Measurements from ENCODE around the gene CDKN1B.

CDKN1B gene

DNA sequence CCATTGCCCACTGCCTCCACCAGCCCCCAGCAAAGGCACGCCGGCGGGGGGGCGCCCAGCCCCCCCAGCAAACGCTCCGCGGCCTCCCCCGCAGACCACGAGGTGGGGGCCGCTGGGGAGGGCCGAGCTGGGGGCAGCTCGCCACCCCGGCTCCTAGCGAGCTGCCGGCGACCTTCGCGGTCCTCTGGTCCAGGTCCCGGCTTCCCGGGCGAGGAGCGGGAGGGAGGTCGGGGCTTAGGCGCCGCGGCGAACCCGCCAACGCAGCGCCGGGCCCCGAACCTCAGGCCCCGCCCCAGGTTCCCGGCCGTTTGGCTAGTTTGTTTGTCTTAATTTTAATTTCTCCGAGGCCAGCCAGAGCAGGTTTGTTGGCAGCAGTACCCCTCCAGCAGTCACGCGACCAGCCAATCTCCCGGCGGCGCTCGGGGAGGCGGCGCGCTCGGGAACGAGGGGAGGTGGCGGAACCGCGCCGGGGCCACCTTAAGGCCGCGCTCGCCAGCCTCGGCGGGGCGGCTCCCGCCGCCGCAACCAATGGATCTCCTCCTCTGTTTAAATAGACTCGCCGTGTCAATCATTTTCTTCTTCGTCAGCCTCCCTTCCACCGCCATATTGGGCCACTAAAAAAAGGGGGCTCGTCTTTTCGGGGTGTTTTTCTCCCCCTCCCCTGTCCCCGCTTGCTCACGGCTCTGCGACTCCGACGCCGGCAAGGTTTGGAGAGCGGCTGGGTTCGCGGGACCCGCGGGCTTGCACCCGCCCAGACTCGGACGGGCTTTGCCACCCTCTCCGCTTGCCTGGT is at the start of gene CDKN1B:
TSS of gene CDKN1B (plus strand) at position 576 of the 793 bp plus-strand sequence. CDS start 472 bp downstream, outside the sequence.
- H3K27ac Mint-ChIP-seq, result peak within 1 kb of the TSS; percentile 96
- DNase-seq (peak; percentile 85), ATAC-seq (peak; percentile 75)
- no peaks in the 10 kb centered on the region for H3K9me3 Mint-ChIP-seq
- peaks cover 70% of the 10 kb centered on the region for H3K4me1 Mint-ChIP-seq
- H3K27me3 Mint-ChIP-seq, result no peaks in the 10 kb centered on the region
- H3K36me3 Mint-ChIP-seq (ENCODE audit: low read depth), result peaks cover 33% of the 10 kb centered on the region
- peak within 1 kb of the TSS; percentile 98 for H3K4me3 Mint-ChIP-seq

DNA sequence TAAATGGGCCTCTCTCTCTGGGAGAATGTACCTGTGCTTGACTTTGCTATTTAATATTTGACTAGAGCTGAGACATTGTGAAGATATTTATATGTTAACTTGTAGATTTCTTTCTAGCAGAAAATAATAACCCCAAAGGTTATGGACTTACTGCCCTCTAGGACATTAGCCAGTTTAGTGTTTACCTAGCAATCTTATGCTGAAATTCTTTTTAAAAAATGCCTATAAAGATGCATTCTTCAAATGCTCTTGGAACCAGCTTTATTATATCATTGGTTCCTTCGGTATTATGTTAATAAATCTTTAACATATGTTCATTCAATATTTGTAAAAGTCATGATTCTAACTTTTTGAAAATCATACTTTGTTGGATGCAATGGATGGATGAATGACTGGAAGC is 49.2 kb upstream of the CDKN1B start:
- no peak overlapping the region for H3K27ac Mint-ChIP-seq

DNA sequence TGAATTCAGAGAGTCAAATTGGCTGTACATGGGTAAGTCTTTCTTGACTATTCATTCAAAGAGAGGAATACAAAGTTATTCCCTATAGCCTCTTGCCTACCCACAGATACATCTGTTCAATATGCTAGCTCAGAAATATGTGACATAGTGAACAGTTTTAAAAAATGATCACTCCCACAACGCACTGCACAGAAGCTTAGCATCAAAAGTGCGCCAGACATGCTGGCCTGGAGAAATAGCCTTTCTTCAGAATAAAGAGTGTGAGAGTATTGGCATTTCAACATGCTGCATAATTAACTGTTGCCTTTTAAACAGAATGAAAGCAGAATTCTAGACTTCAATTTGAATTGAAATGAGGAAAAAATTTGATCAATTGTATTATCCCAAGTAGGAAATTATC is 48.1 kb upstream of the CDKN1B start:
- Mint-ChIP-seq H3K9me3 (no peaks in the 10 kb centered on the region), H3K4me3 (no peak overlapping the region), H3K27me3 (no peaks in the 10 kb centered on the region), H3K4me1 (peaks cover 20% of the 10 kb centered on the region), H3K27ac (no peak overlapping the region), H3K36me3 (ENCODE audit: low read depth) (no peaks in the 10 kb centered on the region)
- no peak for ATAC-seq
- no peak for DNase-seq

More for the DNA sequence above, 49.2 kb upstream of the CDKN1B start:
- H3K9me3 Mint-ChIP-seq, result no peaks in the 10 kb centered on the region
- no peak for DNase-seq
- ATAC-seq, result no peak
- no peaks in the 10 kb centered on the region for H3K27me3 Mint-ChIP-seq
- H3K4me1 Mint-ChIP-seq, result peaks cover 13% of the 10 kb centered on the region
- H3K4me3 Mint-ChIP-seq, result no peak overlapping the region
- no peaks in the 10 kb centered on the region for H3K36me3 Mint-ChIP-seq (ENCODE audit: low read depth)

DNA sequence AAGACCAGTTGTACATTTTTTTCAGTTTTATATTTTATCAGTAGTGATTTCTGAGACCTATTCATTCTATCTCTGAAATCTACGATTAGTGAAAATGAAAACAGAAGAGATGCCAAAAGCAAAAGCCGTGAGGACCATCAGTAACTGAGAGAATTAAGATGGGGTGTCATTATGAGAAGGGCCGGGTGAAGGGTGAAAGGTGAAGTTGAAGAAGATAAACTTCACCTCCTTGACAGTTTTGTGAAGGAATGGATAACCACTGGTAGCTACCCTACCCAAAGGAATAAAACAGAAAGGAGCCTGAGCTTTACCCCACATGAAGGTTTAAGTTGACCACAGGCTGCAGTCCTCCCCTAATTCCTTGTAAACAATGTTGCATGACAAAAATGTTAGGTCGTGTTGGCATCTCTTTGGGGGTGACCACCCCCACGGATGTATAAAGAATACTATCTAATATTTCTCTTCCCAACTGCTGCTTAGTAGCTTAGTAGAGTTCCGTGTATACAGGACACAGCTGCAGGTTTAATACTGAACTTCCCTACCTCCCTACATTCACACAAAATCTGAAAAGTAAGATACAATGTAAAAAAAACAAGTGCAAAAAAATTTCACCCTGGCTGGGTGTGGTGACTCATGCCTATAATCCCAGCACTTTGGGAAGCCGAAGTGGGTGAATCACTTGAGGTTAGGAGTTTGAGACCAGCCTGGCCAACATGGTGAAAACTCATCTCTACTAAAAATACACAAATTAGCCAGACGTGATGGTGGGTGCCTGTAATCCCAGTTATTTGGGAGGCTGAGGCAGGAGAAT is 45.1 kb upstream of the CDKN1B start:
- Mint-ChIP-seq H3K36me3 (ENCODE audit: low read depth) (no peaks in the 10 kb centered on the region), H3K4me3 (no peak overlapping the region), H3K27me3 (no peaks in the 10 kb centered on the region), H3K27ac (no peak overlapping the region), H3K9me3 (no peaks in the 10 kb centered on the region), H3K4me1 (peaks cover 20% of the 10 kb centered on the region)
- ATAC-seq, result no peak
- DNase-seq, result no peak

DNA sequence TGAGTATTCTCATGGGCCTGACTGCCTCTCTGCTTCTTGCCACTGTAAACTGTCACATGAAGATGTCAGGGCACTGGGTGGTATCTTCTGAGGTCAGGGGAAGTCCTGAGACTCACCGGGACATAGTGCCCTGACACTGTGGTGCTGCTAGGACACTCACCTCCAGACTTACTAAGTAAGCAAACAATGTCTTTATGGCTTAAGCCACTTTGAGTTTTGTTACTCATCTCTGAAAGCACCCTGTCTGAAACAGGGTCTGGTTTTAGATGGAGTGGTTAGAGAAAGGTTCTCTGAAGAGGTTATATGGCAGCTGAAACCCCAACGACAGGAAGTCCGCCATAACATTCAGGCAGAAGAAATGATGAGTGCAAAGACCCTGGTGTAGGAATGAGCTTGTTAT is 43.9 kb upstream of the CDKN1B start:
- Mint-ChIP-seq H3K27ac (peak overlapping the region; percentile 0), H3K27me3 (no peaks in the 10 kb centered on the region), H3K36me3 (ENCODE audit: low read depth) (no peaks in the 10 kb centered on the region), H3K9me3 (no peaks in the 10 kb centered on the region), H3K4me1 (peaks cover 20% of the 10 kb centered on the region), H3K4me3 (no peak overlapping the region)
- peak; percentile 98 for ATAC-seq
- DNase-seq, result peak; percentile 13

DNA sequence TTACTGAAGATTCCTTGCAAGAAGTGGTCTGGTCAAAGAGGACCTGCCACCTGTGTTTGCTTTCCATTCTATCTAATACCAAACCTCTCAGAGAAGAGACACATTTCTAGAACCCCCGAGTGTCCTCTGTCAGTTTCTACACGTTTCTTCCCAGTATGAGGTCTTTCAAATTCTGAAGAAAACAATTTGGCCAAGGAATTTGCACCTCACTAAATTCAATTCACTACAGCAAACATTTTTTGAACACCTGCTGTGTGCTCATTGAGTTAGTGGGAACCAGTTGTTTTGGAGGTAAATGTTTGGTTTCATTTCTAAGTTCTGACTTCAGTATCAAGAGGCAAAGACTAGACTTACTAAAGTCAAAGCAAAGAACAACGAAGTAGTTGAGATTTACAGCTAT is 40.6 kb upstream of the CDKN1B start:
- Mint-ChIP-seq H3K9me3 (no peaks in the 10 kb centered on the region), H3K27ac (no peak overlapping the region), H3K27me3 (no peaks in the 10 kb centered on the region), H3K36me3 (ENCODE audit: low read depth) (no peaks in the 10 kb centered on the region), H3K4me1 (peaks cover 19% of the 10 kb centered on the region), H3K4me3 (no peak overlapping the region)
- no peak for ATAC-seq
- no peak for DNase-seq

DNA sequence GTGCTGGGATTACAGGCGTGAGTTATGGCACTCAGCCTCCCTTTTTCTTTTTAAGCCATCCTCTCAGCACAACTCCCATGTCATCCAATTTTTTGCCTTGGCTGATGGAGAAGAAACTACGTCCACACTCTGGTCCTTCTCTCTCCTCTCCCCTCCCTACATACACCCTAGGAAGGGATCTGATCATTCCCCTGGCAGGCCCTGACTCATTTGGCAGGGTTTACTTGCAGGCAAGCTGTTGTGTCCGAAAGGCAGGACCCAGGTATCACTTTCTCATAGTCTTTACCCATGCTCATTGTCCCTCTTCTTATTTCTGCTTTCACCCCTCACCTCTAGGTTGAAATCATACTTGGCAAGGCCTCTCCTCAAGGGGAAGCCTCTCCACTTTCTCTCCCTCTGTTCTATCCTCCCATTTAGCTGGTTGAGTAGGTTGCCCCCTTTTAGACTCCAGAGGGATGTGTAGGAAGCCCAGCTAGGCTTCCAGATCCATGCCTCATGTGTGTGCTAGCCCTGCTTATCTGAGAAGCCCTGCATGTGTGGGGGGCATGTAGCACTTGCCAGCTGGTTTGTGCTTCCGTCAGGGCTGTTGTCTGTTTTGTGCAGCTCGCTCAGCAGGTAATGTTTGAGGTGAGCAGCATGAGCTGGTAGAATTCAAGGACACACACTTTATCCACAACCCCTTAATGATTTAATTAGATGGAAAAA is 36.0 kb upstream of the CDKN1B start:
- H3K4me3 Mint-ChIP-seq, result no peak overlapping the region
- no peaks in the 10 kb centered on the region for H3K4me1 Mint-ChIP-seq
- no peak for ATAC-seq
- no peaks in the 10 kb centered on the region for H3K27me3 Mint-ChIP-seq
- no peak for DNase-seq
- no peak overlapping the region for H3K27ac Mint-ChIP-seq
- no peaks in the 10 kb centered on the region for H3K9me3 Mint-ChIP-seq
- H3K36me3 Mint-ChIP-seq (ENCODE audit: low read depth), result no peaks in the 10 kb centered on the region

DNA sequence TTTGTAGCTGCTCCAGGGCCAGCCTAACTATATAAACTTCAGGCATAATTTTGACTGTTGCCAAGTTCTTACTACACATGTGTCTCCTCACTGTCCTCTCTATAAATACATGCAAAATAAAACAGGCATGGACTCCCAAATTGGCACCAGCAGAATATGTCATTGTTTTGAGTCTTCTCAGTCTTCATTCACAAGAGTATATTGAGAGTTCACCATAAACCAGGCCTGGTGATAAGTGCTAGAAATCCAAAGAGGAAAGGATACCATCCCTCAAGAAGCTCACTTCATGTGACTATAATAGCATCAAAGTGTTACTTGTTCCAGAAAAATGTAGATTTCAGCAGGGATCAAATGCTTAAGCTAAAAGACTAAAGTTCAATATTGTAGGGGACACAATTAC is 34.9 kb upstream of the CDKN1B start:
- no peaks in the 10 kb centered on the region for H3K36me3 Mint-ChIP-seq (ENCODE audit: low read depth)
- no peak for ATAC-seq
- no peaks in the 10 kb centered on the region for H3K27me3 Mint-ChIP-seq
- no peak for DNase-seq
- H3K4me3 Mint-ChIP-seq, result no peak overlapping the region
- H3K4me1 Mint-ChIP-seq, result no peaks in the 10 kb centered on the region
- H3K9me3 Mint-ChIP-seq, result no peaks in the 10 kb centered on the region
- H3K27ac Mint-ChIP-seq, result no peak overlapping the region

DNA sequence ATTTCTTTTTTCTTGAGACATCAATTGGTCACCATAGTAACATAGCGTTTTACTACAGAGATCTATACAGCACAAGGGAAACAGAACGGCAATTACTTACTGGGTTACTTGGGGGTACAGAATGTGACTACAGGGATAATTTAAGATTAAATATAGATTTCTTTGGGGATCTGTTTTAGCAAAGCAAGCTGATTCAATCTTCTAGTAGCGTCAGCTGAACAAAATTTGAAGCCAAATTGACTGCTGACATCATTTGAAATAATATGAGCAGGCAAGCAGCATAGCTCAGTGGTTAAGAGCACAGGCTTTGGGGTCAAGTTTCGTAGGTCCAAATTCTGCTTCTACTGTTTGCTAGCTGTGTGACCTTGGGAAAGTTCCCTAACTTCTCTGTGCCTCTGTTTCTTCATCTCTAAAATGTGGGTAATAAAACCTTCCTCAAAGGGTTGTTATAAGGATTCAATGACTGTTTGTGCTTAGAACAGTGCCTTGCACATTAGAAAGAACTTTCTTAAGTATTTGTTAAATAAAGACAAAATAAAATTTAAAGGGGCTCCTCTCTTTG is 34.0 kb upstream of the CDKN1B start:
- Mint-ChIP-seq H3K4me1 (no peaks in the 10 kb centered on the region), H3K27ac (no peak overlapping the region), H3K9me3 (no peaks in the 10 kb centered on the region), H3K4me3 (no peak overlapping the region), H3K27me3 (no peaks in the 10 kb centered on the region), H3K36me3 (ENCODE audit: low read depth) (no peaks in the 10 kb centered on the region)
- no peak for ATAC-seq
- DNase-seq, result no peak

DNA sequence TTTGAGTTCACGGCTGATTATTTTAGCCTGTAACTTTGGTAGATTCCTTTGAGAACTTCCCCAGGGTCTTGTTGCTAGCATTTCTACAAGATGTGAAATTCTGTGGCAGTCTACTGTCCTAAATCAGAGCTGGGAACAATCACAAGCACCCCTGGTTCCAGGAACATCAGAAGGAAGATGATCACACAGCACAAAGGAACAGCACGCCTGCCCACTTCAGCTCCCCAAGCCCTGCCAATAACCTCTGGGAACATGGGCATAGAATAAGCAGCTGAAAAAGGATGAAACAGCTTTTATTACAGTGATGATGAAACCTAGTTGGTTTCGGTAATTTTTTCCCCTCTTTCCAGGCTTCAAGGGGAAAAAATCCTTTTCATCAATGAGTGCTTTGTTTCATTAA is 33.4 kb upstream of the CDKN1B start:
- H3K27ac Mint-ChIP-seq, result no peak overlapping the region
- ATAC-seq, result no peak
- H3K36me3 Mint-ChIP-seq (ENCODE audit: low read depth), result no peaks in the 10 kb centered on the region
- DNase-seq, result no peak
- no peak overlapping the region for H3K4me3 Mint-ChIP-seq
- no peaks in the 10 kb centered on the region for H3K4me1 Mint-ChIP-seq
- no peaks in the 10 kb centered on the region for H3K27me3 Mint-ChIP-seq
- H3K9me3 Mint-ChIP-seq, result no peaks in the 10 kb centered on the region

DNA sequence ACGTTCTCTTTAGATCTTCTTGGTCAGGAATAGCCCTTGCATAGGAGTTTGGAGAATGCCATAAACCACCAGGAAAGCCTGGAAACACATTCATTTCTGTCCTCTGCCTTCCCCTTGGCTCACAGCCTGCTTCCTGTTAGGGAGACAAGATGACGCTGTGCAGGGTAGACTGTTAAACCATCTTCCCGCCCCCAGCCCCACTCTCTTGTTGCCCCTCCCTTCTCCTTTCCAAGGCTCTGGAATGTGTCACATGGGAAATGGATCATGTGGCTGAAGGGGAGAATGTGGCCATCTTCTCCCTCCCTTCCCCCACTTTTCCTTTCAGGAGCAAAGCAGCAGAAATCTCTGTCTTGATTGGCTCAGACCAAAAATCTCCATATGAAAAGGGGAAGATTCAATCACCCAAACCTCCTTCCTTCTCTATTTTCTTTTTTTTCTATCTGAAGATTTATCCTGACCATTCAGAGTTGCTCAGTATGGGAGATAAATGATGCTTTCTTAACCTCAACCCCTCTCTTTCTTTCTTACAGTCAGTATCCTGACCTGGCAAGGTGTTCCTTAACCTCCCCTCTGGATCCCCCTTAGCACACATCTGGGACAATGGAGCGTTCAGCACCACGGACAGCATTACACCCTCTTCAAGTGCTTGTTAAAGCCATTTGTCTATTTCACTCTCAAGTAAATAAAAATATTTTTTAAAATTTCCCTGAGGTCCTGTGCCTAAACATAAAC is 32.6 kb upstream of the CDKN1B start:
- no peak overlapping the region for H3K27ac Mint-ChIP-seq
- H3K4me1 Mint-ChIP-seq, result no peaks in the 10 kb centered on the region
- no peak overlapping the region for H3K4me3 Mint-ChIP-seq
- ATAC-seq, result no peak
- H3K9me3 Mint-ChIP-seq, result no peaks in the 10 kb centered on the region
- no peaks in the 10 kb centered on the region for H3K36me3 Mint-ChIP-seq (ENCODE audit: low read depth)
- peak; percentile 21 for DNase-seq
- no peaks in the 10 kb centered on the region for H3K27me3 Mint-ChIP-seq

DNA sequence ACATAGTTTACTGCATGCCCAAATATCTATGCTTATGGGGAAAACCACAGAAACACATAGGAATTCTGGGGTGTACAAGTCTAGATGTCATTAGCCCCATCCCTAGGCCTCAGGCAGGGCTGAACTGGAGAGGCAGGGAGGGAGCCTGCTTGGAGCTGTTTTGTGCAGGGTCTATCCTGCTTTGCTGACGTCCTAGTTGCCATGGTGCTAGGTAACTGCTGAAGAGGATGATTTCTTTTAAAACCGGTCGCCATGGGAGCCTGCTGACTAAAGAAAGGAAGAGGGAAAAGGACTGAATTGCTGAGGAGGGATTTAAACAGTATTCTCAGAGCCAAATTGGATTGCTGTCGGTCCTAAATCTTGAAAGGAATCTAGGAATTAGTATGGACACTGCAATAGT is 31.9 kb upstream of the CDKN1B start:
- Mint-ChIP-seq H3K27ac (no peak overlapping the region), H3K27me3 (no peaks in the 10 kb centered on the region), H3K36me3 (ENCODE audit: low read depth) (no peaks in the 10 kb centered on the region), H3K9me3 (no peaks in the 10 kb centered on the region), H3K4me3 (no peak overlapping the region), H3K4me1 (peaks cover 7% of the 10 kb centered on the region)
- DNase-seq (no peak), ATAC-seq (no peak)

DNA sequence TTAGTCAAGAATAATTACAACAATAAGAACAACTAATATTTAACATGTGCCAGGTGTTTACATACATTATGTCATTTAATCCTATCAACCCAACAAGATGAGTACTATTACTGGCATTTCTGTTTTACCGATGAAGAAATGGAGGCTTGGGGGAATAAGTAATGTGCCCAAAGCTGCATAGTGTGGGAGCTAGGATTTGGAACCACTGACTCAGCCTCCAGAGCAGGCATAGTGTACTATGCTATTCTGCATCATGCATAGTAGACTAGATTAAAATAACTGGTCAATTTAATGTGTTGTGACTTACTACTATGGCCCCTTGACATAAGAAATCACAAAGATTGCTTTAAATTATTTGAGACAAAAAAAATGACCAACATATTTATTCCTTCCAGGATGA is 30.7 kb upstream of the CDKN1B start:
- no peak overlapping the region for H3K27ac Mint-ChIP-seq
- H3K27me3 Mint-ChIP-seq, result no peaks in the 10 kb centered on the region
- no peak for DNase-seq
- H3K36me3 Mint-ChIP-seq (ENCODE audit: low read depth), result no peaks in the 10 kb centered on the region
- no peak overlapping the region for H3K4me3 Mint-ChIP-seq
- H3K9me3 Mint-ChIP-seq, result no peaks in the 10 kb centered on the region
- ATAC-seq, result no peak
- H3K4me1 Mint-ChIP-seq, result peaks cover 18% of the 10 kb centered on the region

DNA sequence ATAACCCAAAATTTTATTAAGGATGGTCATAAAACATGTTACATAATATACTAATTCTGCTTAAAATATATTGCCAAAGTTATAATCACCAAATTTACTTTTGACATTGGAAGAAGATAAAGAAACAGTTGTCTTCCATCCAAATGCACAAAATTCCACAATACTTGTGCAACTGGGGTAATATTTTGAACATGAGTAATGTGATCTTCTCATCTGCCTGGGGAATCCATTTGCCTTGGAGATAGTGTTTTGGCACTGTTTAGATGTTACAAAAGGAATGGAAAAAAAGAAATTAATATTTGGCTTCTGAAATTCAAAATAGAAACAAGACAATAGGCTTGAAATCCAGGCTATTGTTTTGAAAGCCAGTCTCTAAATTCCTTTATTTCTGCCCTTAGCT is 30.2 kb upstream of the CDKN1B start:
- no peak overlapping the region for H3K4me3 Mint-ChIP-seq
- peaks cover 22% of the 10 kb centered on the region for H3K4me1 Mint-ChIP-seq
- H3K27ac Mint-ChIP-seq, result no peak overlapping the region
- ATAC-seq, result no peak
- H3K27me3 Mint-ChIP-seq, result no peaks in the 10 kb centered on the region
- H3K9me3 Mint-ChIP-seq, result no peaks in the 10 kb centered on the region
- H3K36me3 Mint-ChIP-seq (ENCODE audit: low read depth), result no peaks in the 10 kb centered on the region
- DNase-seq, result no peak

Measured in activated naive CD8-positive, alpha-beta T cell treated with anti-CD3 and anti-CD28 coated beads, Interleukin-2, amount 50 U/mL, for 24 hours (primary cell).